Measurements from ENCODE around the gene DENND1A.
A peak's percentile ranks its signal among the peaks of the same experiment; 100 is the strongest.

The DENND1A gene

DNA sequence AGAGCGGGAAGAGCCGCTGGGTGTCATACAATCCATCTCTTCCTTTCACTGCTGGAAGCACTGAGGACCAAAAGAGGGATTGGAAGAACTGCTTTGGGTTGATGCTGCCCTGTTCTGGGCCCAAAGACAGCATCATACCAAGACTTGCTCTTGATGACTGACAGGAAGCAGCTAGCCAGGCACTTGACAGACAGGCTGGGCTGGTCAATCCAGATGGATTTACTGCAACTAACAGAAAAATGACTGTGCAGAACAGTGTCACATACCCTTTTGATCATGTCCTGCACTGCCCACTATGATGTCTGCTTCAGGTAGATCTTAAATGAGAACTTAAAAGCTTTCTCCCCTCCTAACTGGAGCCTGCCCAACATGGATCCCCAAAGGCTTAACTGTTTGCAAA, 416.4 kb downstream of the DENND1A start:
- no peak overlapping the region for H3K27ac Mint-ChIP-seq
- ATAC-seq, result no peak
- no peak overlapping the region for H3K4me3 Mint-ChIP-seq
- no peaks in the 10 kb centered on the region for H3K4me1 Mint-ChIP-seq
- H3K27me3 Mint-ChIP-seq, result no peaks in the 10 kb centered on the region
- H3K9me3 Mint-ChIP-seq, result no peaks in the 10 kb centered on the region
- no peak for DNase-seq

DNA sequence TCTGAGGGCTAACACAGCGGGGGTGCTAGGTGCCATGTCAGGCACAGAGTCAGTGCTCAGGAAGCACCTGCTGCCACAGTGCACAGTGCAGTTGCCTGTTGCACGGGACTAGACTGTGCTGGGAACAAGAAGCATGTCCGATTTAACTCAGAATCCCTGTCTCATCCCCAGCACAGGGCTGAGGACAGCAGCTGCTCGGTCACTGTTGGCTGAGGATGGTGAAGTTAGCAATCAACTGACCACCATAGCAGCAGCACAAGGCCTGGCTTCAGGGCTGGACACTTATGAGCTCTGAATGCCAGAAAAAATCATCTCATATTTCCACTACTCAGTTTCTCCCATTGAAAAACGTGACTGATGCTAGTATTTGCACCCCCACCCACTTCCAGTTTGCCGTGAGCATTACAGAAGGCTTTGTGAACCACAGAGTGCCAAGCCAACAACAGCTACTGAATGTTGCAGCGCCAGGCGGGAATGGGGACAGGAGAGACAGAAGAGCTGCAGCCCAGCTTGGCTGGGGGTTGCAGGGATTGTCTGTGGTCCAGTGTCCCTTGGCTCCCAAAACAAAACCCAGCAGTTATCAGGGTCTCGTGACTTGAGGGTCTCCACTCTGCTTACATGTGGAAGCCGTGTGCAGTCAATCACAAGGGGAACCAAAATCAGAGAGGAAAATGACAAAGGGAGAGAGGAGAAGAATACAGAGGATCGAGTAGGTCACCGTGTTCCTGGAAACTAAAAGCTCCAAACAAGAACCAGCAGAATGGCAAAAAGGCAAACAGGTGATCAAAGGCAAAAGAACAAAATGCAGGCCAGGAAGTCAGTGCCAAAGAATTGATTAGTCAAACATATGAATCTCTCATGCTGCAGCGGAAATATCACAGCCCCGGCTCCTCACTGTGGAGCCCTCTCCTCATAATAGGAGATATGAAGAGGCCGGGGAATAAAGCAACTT, 418.3 kb downstream of the DENND1A start:
- no peak overlapping the region for H3K4me3 Mint-ChIP-seq
- ATAC-seq, result no peak
- no peak overlapping the region for H3K27ac Mint-ChIP-seq
- H3K9me3 Mint-ChIP-seq, result no peaks in the 10 kb centered on the region
- H3K27me3 Mint-ChIP-seq, result no peaks in the 10 kb centered on the region
- H3K4me1 Mint-ChIP-seq, result no peaks in the 10 kb centered on the region
- no peak for DNase-seq

DNA sequence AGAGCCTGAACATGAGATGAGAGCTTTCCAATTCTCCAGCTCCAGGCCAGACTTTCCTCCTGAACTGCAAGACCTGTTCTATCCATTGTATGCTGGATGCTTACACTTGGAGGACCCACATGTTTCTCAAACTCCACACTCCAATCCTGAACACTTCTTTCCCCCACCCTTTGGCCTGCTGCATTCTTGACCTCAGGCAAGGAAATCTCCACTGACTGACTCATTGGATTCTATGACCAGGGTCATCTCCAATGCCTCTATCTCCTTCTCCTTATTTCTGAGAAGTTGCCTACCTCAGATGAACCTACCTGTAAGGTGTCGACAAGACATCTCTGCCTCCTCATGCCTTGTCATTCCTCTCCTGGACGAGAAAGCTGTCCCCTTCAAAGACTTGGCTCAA, 420.3 kb downstream of the DENND1A start:
- ATAC-seq, result no peak
- DNase-seq, result no peak
- Mint-ChIP-seq H3K27me3 (no peaks in the 10 kb centered on the region), H3K27ac (no peak overlapping the region), H3K9me3 (no peaks in the 10 kb centered on the region), H3K4me1 (no peaks in the 10 kb centered on the region), H3K4me3 (no peak overlapping the region)

GRCh38 chr9:123508048-123508447, 421.9 kb downstream of the DENND1A start:
- H3K27me3 Mint-ChIP-seq, result no peaks in the 10 kb centered on the region
- no peak for ATAC-seq
- H3K27ac Mint-ChIP-seq, result no peak overlapping the region

GRCh38 chr9:123505496-123505895, 424.4 kb downstream of the DENND1A start:
- no peaks in the 10 kb centered on the region for H3K9me3 Mint-ChIP-seq
- H3K27ac Mint-ChIP-seq, result no peak overlapping the region
- no peak overlapping the region for H3K4me3 Mint-ChIP-seq
- no peaks in the 10 kb centered on the region for H3K27me3 Mint-ChIP-seq
- DNase-seq, result no peak
- no peaks in the 10 kb centered on the region for H3K4me1 Mint-ChIP-seq
- no peak for ATAC-seq

More at GRCh38 chr9:123508048-123508447, 421.9 kb downstream of the DENND1A start:
- no peak overlapping the region for H3K4me3 Mint-ChIP-seq
- H3K4me1 Mint-ChIP-seq, result no peaks in the 10 kb centered on the region
- DNase-seq, result no peak
- no peaks in the 10 kb centered on the region for H3K9me3 Mint-ChIP-seq

DNA sequence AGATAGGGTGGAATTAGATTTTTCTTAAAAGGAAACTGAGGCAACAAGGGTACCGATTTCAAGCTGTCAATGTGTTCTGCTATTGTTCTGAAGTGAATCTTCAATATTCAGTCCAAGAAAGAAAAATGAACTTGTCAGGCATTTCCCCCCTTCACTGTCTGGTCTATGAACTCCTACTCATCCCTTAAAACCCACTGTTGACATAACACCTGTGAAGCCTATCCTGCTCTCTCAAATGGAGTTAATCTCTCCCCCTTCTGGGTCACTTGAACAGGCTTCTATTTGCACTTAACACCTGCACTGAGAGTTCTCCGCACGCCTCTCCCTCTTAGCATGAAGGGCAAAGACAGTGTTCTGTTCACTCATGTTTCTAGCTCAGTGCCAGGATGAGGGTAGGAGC, 429.6 kb downstream of the DENND1A start:
- Mint-ChIP-seq H3K4me1 (no peaks in the 10 kb centered on the region), H3K27ac (no peak overlapping the region), H3K4me3 (no peak overlapping the region), H3K27me3 (no peaks in the 10 kb centered on the region), H3K9me3 (no peaks in the 10 kb centered on the region)
- ATAC-seq (no peak), DNase-seq (no peak)

DNA sequence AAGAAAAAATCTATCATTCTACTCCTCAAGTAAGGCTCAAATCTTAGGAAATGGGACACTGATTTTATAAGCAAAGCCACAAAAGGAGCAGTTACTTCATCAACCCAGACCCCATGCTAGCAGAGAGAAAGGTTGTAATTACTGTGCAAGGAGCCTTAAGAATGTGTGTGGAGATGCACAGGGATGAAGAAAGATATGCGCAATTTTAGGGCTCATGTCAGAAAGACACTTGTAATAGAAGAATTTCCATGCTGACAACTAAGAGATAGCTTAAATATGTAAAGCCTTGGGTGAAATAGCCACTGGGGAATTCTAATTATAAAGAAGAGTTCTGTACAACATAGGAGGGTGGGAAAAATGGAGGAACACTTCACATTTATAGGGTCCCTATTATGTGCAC, 432.1 kb downstream of the DENND1A start:
- ATAC-seq (no peak), DNase-seq (no peak)
- Mint-ChIP-seq H3K9me3 (no peaks in the 10 kb centered on the region), H3K4me1 (no peaks in the 10 kb centered on the region), H3K27ac (no peak overlapping the region), H3K4me3 (no peak overlapping the region), H3K27me3 (no peaks in the 10 kb centered on the region)

DNA sequence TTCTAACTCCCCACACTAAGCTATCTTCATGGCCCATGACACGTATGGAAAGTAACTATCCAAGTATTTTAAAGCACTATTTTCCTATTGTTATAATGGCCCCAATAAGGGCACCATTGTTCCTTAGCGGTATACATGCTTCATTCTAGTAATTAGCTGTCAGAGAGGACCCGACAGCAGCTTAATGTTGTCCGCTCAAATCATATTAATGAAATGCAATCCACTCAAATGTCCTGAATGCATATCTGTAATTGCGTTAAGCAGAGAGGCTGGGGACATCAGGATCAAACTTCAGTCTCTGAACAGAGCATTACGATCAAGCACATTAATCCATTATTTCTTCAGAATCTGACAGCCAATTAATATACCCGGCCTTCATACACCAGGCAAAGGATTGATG, 434.2 kb downstream of the DENND1A start:
- H3K4me3 Mint-ChIP-seq, result no peak overlapping the region
- DNase-seq (no peak), ATAC-seq (no peak)
- no peak overlapping the region for H3K27ac Mint-ChIP-seq
- H3K9me3 Mint-ChIP-seq, result no peaks in the 10 kb centered on the region
- H3K4me1 Mint-ChIP-seq, result no peaks in the 10 kb centered on the region
- H3K27me3 Mint-ChIP-seq, result no peaks in the 10 kb centered on the region

- H3K4me1 Mint-ChIP-seq, result no peaks in the 10 kb centered on the region
- no peaks in the 10 kb centered on the region for H3K9me3 Mint-ChIP-seq
- no peak for ATAC-seq
- DNase-seq, result no peak
- no peak overlapping the region for H3K27ac Mint-ChIP-seq
- H3K27me3 Mint-ChIP-seq, result no peaks in the 10 kb centered on the region
- no peak overlapping the region for H3K4me3 Mint-ChIP-seq
Observed at GRCh38 chr9:123493627-123494026, 436.3 kb downstream of the DENND1A start.

GRCh38 chr9:123490688-123491087, 439.2 kb downstream of the DENND1A start:
- Mint-ChIP-seq H3K27me3 (no peaks in the 10 kb centered on the region), H3K27ac (no peak overlapping the region), H3K9me3 (no peaks in the 10 kb centered on the region), H3K4me3 (no peak overlapping the region), H3K4me1 (no peaks in the 10 kb centered on the region)
- no peak for DNase-seq
- no peak for ATAC-seq

DNA sequence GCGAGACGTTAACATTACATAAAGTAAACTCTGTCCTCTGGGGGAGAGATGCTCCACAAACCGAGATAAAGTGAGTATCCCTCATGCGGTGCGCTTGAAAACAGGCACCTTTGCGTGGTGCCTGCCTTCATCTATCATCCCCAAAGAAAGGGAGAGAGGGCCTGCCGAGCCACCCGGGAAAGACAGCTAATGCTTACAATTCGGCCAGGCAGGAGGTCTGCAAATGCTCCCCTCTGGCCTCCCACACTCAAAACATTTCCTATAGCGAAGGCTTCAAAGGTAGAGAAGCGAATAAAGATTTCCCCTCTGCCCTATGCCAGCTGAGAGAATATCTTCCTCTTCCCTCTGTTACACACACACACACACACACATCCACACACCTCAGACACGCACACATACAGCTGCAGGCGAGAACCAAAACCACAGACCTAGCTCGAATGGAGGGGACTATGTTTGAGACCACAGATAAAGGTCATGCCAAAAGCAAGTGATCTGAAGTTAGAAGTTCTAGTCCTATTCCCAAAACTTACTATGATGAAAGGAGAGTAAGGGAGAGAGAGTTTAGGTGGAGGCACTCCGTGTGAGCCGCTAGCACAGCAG, 441.1 kb downstream of the DENND1A start:
- no peaks in the 10 kb centered on the region for H3K9me3 Mint-ChIP-seq
- H3K4me1 Mint-ChIP-seq, result no peaks in the 10 kb centered on the region
- no peak for ATAC-seq
- H3K27ac Mint-ChIP-seq, result no peak overlapping the region
- no peak overlapping the region for H3K4me3 Mint-ChIP-seq
- no peaks in the 10 kb centered on the region for H3K27me3 Mint-ChIP-seq
- DNase-seq, result no peak

GRCh38 chr9:123487944-123488548, 441.9 kb downstream of the DENND1A start:
- DNase-seq (no peak), ATAC-seq (no peak)
- Mint-ChIP-seq H3K4me3 (no peak overlapping the region), H3K27me3 (no peaks in the 10 kb centered on the region), H3K27ac (no peak overlapping the region), H3K4me1 (no peaks in the 10 kb centered on the region), H3K9me3 (no peaks in the 10 kb centered on the region)

DNA sequence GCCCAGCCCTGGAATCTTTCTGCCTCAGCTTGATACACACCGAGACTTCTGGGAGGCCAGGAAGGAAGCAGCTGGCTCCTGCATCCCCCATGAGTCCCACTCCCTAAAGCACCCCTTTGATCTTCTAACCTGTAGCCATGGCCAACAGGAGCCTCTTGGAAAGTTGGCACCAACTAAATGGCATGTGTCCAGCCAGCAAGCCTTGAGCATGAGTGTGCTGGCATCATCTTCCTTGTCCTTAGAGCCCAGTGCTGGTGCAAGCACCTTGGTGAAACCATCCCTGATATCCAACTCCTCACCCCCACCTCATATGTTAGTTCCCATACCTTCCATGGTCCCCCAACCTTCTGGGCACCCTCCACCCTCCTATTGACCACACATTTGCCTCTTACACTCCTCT, 443.5 kb downstream of the DENND1A start:
- no peak for ATAC-seq
- H3K27ac Mint-ChIP-seq, result peak overlapping the region in 1 of 2 donors; percentile 1
- H3K4me1 Mint-ChIP-seq, result no peaks in the 10 kb centered on the region

GRCh38 chr9:123485216-123485615, 444.7 kb downstream of the DENND1A start:
- Mint-ChIP-seq H3K9me3 (no peaks in the 10 kb centered on the region), H3K4me3 (no peak overlapping the region), H3K4me1 (no peaks in the 10 kb centered on the region), H3K27ac (no peak overlapping the region), H3K27me3 (no peaks in the 10 kb centered on the region)
- DNase-seq (no peak), ATAC-seq (no peak)

More for the DNA sequence above, 443.5 kb downstream of the DENND1A start:
- Mint-ChIP-seq H3K4me3 (no peak overlapping the region), H3K9me3 (no peaks in the 10 kb centered on the region), H3K27me3 (no peaks in the 10 kb centered on the region)
- no peak for DNase-seq

GRCh38 chr9:123484130-123484529, 445.8 kb downstream of the DENND1A start:
- Mint-ChIP-seq H3K4me1 (no peaks in the 10 kb centered on the region), H3K27me3 (no peaks in the 10 kb centered on the region), H3K4me3 (no peak overlapping the region), H3K9me3 (no peaks in the 10 kb centered on the region), H3K27ac (no peak overlapping the region)
- DNase-seq (no peak), ATAC-seq (no peak)

GRCh38 chr9:123483191-123483803, 446.6 kb downstream of the DENND1A start:
- no peak for ATAC-seq
- H3K4me1 Mint-ChIP-seq, result no peaks in the 10 kb centered on the region
- H3K9me3 Mint-ChIP-seq, result no peaks in the 10 kb centered on the region
- DNase-seq, result no peak
- no peak overlapping the region for H3K4me3 Mint-ChIP-seq
- H3K27ac Mint-ChIP-seq, result no peak overlapping the region
- H3K27me3 Mint-ChIP-seq, result no peaks in the 10 kb centered on the region
